ENCODE data around the gene KIFBP. TPM values are rescaled to one million over a fixed set of nuclear protein-coding genes. Genes with fewer than 3 reads are reported as not detected.
"Not testable (repeated sequence)": the region's sequence is repeated elsewhere in the genome, so short reads cannot be mapped to it uniquely, and the experiment has no call there.

The KIFBP gene
- total and polyA plus RNA-seq, 2 of the 13 experiments (the other 11 are each of a cell fraction or from before 2014, with no cell fraction given): 13.0 to 21.9 TPM

- no peak overlapping the region for H3K27ac ChIP-seq (ENCODE audit: extremely low read length, insufficient read depth, low read length)
- H3K9ac ChIP-seq (ENCODE audit: insufficient read depth, low read depth, low read length): no peak overlapping the region
- 94% methylated on average over 2 of the region's 2 CpGs for WGBS (ENCODE audit: low lambda C conversion rate)
- no peaks in the 10 kb centered on the region for H3K9me3 ChIP-seq (ENCODE audit: low read length)
- no peak overlapping the region for H3K4me3 ChIP-seq (replicated peaks in 1 of 3; ENCODE audit: insufficient read depth in 1 of 3, low read depth in 2 of 3, low read length in 3 of 3)
- TF ChIP-seq ZFP36L2 (CRISPR knock-in tag; IDR thresholded peaks at IDR 0.05): no peak
- TF ChIP-seq HINFP (CRISPR knock-in tag; IDR thresholded peaks at IDR 0.05; ENCODE audit: low read depth): no peak
- no peak for TF ChIP-seq ZNF335 (CRISPR knock-in tag; IDR thresholded peaks at IDR 0.05)
- no peaks in the 10 kb centered on the region for H3K79me2 ChIP-seq (ENCODE audit: insufficient read depth, low read length)
- ChIA-PET POLR2A (no interaction called here), CTCF (ENCODE audit: low intra/inter-chr PET ratio, low total read pairs) (no interaction called here)
- intact Hi-C loops (cut with micrococcal nuclease; ENCODE audit: unreplicated experiment): no loop called here
- no peaks in the 10 kb centered on the region for H3K27me3 ChIP-seq (ENCODE audit: control insufficient read depth in 1 of 2, insufficient read depth in 2 of 2, low read length in 2 of 2)
- H3K4me1 ChIP-seq (ENCODE audit: insufficient read depth, low read length): no peaks in the 10 kb centered on the region
- no peaks in the 10 kb centered on the region for H4K20me1 ChIP-seq (ENCODE audit: insufficient read depth, low read length)
- no peak overlapping the region for H2AFZ ChIP-seq (ENCODE audit: low read length)
- in situ Hi-C loops (cut with HindIII; ENCODE audit: extremely low pct_ligation_motif_present, low pct_unique_long_range_greater_than_20kb): loop anchor here (5.0 kb wide), 1 partner anchor 83 kb away; no protein-coding TSS in a partner anchor
- peaks cover 7 to 41% of the 10 kb centered on the region in 2 experiments; a peak in 3 of 5 replicates for H3K36me3 ChIP-seq (replicated peaks in 1 of 2; ENCODE audit: control insufficient read depth in 1 of 2, insufficient read depth in 2 of 2, low read length in 2 of 2)
- no peak overlapping the region for H3K4me2 ChIP-seq (ENCODE audit: low read depth, low read length)
- FAIRE-seq (no peak), ATAC-seq (no peak), DNase-seq (ENCODE audit: low spot score) (no peak)
- BruUV-seq (replicated peaks): no TSS peak
Measured at GRCh38 chr10:69009360-69009759, 20.8 kb downstream of the KIFBP start.

- DNase-seq (ENCODE audit: low spot score): no peak
- Histone ChIP-seq H3K4me3 (replicated peaks in 1 of 3; ENCODE audit: insufficient read depth in 1 of 3, low read depth in 2 of 3, low read length in 3 of 3) (no peak overlapping the region), H4K20me1 (ENCODE audit: insufficient read depth, low read length) (no peaks in the 10 kb centered on the region), H3K36me3 (replicated peaks in 1 of 2; ENCODE audit: control insufficient read depth in 1 of 2, insufficient read depth in 2 of 2, low read length in 2 of 2) (peaks cover 8 to 39% of the 10 kb centered on the region in 2 experiments; a peak in 3 of 5 replicates), H3K9ac (ENCODE audit: insufficient read depth, low read depth, low read length) (no peak overlapping the region), H3K27ac (ENCODE audit: extremely low read length, insufficient read depth, low read length) (no peak overlapping the region), H2AFZ (ENCODE audit: low read length) (no peak overlapping the region), H3K79me2 (ENCODE audit: insufficient read depth, low read length) (no peaks in the 10 kb centered on the region), H3K4me1 (ENCODE audit: insufficient read depth, low read length) (no peaks in the 10 kb centered on the region), H3K9me3 (ENCODE audit: low read length) (no peaks in the 10 kb centered on the region), H3K27me3 (ENCODE audit: control insufficient read depth in 1 of 2, insufficient read depth in 2 of 2, low read length in 2 of 2) (no peaks in the 10 kb centered on the region), H3K4me2 (ENCODE audit: low read depth, low read length) (no peak overlapping the region)
- in situ Hi-C loops (cut with HindIII; ENCODE audit: extremely low pct_ligation_motif_present, low pct_unique_long_range_greater_than_20kb) (no loop called here), intact Hi-C loops (cut with micrococcal nuclease; ENCODE audit: unreplicated experiment) (no loop called here)
- CTCF ChIA-PET (ENCODE audit: low intra/inter-chr PET ratio, low total read pairs): no interaction called here
- WGBS (ENCODE audit: low lambda C conversion rate): 34% methylated on average over 1 of the region's 1 CpG
- no peak for TF ChIP-seq ZFP91 (CRISPR knock-in tag; IDR thresholded peaks at IDR 0.05; ENCODE audit: borderline replicate concordance)
- no peak for ATAC-seq
- POLR2A ChIA-PET: no interaction called here
- FAIRE-seq: no peak
- no TSS peak for BruUV-seq (replicated peaks)
Measured at GRCh38 chr10:69010151-69010640, 21.6 kb downstream of the KIFBP start.

- POLR2A ChIA-PET; H3K4me2 ChIP-seq (ENCODE audit: low read depth, low read length); H3K9me3 ChIP-seq (ENCODE audit: low read length); intact Hi-C loops (cut with micrococcal nuclease; ENCODE audit: unreplicated experiment); in situ Hi-C loops (cut with HindIII; ENCODE audit: extremely low pct_ligation_motif_present, low pct_unique_long_range_greater_than_20kb); FAIRE-seq; DNase-seq (ENCODE audit: low spot score); H3K4me1 ChIP-seq (ENCODE audit: insufficient read depth, low read length); H4K20me1 ChIP-seq (ENCODE audit: insufficient read depth, low read length); H3K27ac ChIP-seq (ENCODE audit: extremely low read length, insufficient read depth, low read length); H3K27me3 ChIP-seq (ENCODE audit: control insufficient read depth in 1 of 2, insufficient read depth in 2 of 2, low read length in 2 of 2); CTCF ChIA-PET (ENCODE audit: low intra/inter-chr PET ratio, low total read pairs); H3K9ac ChIP-seq (ENCODE audit: insufficient read depth, low read depth, low read length); ATAC-seq; H2AFZ ChIP-seq (ENCODE audit: low read length); BruUV-seq (replicated peaks); H3K79me2 ChIP-seq (ENCODE audit: insufficient read depth, low read length); H3K4me3 ChIP-seq (replicated peaks in 1 of 3; ENCODE audit: insufficient read depth in 1 of 3, low read depth in 2 of 3, low read length in 3 of 3): not testable (repeated sequence)
- peaks cover 10 to 38% of the 10 kb centered on the region in 2 experiments; a peak in 3 of 5 replicates for H3K36me3 ChIP-seq (replicated peaks in 1 of 2; ENCODE audit: control insufficient read depth in 1 of 2, insufficient read depth in 2 of 2, low read length in 2 of 2)
- 100% methylated on average over 2 of the region's 2 CpGs for WGBS (ENCODE audit: low lambda C conversion rate)
Measured at GRCh38 chr10:69012778-69013177, 24.2 kb downstream of the KIFBP start.
